ENCODE results near the gene E4F1.
"Not testable (repeated sequence)": the region's sequence is repeated elsewhere in the genome, so short reads cannot be mapped to it uniquely, and the experiment has no call there.

E4F1 gene

DNA sequence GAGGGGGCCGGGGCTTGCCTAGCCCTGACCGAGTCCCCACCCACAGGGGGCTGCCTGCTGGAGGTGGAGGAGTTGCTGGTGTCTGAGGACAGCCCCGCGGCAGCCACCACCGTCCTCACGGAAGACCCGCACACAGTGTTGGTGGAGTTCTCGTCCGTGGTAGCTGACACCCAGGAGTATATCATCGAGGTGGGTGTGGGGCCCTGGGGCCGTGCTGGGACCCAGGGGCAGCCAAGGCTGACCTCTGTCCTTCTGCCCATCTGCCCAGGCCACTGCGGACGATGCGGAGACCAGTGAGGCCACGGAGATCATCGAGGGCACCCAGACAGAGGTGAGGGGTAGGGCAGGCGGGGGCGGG, 11.4 kb downstream of the E4F1 start:
- no peak for DNase-seq
- TF ChIP-seq GATA1 (IDR thresholded peaks at IDR 0.05; ENCODE audit: low read depth, low read length), result no peak

DNA sequence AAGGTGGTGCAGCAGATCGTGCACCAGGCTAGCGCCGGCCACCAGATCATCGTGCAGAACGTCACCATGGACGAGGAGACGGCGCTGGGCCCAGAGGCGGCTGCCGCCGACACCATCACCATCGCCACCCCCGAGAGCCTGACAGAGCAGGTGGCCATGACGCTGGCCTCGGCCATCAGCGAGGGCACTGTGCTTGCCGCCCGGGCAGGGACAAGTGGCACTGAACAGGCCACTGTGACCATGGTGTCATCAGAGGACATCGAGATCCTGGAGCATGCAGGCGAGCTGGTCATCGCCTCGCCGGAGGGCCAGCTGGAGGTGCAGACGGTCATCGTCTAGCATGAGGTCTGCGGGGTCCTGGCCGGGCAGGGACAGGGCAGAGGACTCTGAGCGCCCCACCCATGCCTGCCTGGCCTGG, 11.9 kb downstream of the E4F1 start:
- TF ChIP-seq GATA1 (IDR thresholded peaks at IDR 0.05; ENCODE audit: low read depth, low read length) (no peak), POLR2A (IDR thresholded peaks at IDR 0.05; ENCODE audit: low read length) (no peak)
- DNase-seq, result no peak

DNA sequence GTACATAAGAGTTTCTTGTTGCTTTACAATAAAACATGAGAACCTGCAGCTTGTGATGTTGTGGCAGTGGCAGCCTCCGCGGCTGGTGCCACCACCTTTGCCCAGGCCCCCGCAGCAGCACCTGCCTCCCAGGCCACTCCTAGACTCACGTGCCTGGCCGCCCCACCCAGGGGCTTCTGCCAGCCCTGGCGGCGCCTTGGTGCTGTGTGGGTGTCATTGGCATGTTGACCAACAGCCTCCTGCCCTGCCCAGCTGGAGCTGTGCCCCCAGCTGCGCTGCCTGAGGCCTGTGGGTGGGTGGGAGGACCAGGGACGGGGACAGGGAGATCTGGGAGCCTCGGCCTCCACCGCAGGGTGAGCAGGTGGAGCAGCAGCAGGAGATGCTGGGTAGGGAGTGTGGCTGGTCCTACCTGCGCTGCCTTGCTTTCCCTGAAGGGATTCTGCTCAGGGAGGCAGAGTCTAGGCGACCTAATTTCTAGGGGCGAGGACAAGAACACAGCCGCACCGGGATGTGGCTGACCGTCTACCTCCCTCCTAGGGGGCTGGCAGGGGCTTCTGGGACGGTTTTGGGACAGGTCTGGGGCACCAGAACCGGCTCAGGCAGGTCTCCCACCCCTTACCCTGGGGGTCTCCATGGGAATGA, 12.4 kb downstream of the E4F1 start:
- no peak for DNase-seq

DNA sequence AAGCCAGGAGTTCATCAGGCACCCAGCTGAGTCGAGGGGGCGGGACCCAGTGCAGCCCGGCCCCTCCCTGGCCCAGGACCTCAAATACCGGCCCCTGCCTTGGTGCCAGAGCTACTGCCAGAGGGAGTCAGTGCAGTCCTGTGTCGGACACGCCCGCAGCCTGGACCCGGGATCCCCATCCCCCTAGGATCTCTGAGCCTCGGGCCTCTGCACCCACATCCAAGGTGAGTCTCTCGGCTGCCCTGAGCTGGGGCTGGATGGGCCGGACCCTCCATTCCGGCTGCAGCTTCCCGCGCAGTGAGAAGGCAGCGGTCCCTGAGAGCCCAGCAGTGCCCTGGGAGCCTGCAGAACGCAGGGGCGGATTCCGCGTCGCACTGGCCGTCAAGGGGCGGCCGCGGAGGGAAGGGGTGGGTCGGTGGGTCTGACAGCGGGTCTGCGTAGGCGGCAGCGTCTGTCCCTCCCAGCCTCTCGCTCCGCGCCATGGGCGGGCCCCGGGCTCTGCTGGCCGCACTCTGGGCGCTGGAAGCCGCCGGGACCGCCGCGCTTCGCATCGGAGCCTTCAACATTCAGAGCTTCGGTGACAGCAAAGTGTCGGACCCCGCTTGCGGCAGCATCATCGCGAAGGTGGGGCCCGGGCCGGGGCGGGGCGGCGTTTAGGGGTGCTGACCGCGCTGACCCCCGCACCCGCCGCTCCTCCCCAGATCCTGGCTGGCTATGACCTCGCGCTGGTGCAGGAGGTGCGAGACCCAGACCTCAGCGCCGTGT, 13.1 kb downstream of the E4F1 start, which contains the start of gene DNASE1L2:
TSS of gene DNASE1L2 (plus strand) at position 108 of the 765 bp plus-strand sequence. CDS start at position 481, 373 bp downstream.
- TF ChIP-seq GATA1 (IDR thresholded peaks at IDR 0.05; ENCODE audit: low read depth, low read length), result no peak
- TF ChIP-seq POLR2A (IDR thresholded peaks at IDR 0.05; ENCODE audit: low read length), result no peak
- no peak for DNase-seq

More for the DNA sequence above, 12.4 kb downstream of the E4F1 start:
- no peak for TF ChIP-seq GATA1 (IDR thresholded peaks at IDR 0.05; ENCODE audit: low read depth, low read length)
- TF ChIP-seq POLR2A (IDR thresholded peaks at IDR 0.05; ENCODE audit: low read length), result no peak

DNA sequence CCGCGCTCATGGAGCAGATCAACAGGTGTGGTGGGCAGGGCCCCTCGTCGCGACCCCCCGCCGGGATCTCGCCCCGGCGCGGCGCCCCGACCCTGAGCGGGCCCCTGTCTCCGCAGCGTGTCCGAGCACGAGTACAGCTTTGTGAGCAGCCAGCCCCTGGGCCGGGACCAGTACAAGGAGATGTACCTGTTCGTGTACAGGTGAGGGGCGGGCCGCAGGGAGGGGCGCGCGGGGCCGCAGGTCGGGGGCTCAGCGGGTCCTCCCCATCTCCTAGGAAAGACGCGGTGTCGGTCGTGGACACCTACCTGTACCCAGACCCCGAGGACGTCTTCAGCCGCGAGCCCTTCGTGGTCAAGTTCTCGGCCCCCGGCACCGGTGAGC, 13.7 kb downstream of the E4F1 start:
- DNase-seq, result no peak
- TF ChIP-seq GATA1 (IDR thresholded peaks at IDR 0.05; ENCODE audit: low read depth, low read length) (no peak), POLR2A (IDR thresholded peaks at IDR 0.05; ENCODE audit: low read length) (no peak)

DNA sequence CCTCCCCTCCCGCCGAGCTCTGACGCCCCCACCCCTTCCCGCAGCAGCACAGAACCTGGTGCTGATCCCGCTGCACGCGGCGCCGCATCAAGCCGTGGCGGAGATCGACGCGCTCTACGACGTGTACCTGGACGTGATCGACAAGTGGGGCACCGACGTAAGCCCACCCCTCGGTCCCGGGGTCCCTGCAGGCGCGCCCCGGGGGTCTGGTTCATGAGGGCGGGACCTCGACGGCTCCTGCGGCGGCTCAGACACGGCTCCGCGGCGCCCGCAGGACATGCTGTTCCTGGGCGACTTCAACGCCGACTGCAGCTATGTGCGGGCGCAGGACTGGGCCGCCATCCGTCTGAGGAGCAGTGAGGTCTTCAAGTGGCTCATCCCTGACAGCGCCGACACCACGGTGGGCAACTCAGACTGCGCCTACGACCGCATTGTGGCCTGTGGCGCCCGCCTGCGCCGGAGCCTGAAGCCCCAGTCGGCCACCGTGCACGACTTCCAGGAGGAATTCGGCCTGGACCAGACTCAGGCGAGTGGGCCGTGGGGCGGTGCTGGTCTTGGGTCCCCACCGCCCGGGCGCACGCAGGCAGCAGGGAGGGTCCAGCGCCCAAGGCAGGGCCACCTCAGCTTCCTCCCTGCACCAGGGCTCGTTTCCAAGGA, 14.2 kb downstream of the E4F1 start:
- TF ChIP-seq GATA1 (IDR thresholded peaks at IDR 0.05; ENCODE audit: low read depth, low read length), result no peak
- no peak for TF ChIP-seq POLR2A (IDR thresholded peaks at IDR 0.05; ENCODE audit: low read length)
- no peak for DNase-seq

DNA sequence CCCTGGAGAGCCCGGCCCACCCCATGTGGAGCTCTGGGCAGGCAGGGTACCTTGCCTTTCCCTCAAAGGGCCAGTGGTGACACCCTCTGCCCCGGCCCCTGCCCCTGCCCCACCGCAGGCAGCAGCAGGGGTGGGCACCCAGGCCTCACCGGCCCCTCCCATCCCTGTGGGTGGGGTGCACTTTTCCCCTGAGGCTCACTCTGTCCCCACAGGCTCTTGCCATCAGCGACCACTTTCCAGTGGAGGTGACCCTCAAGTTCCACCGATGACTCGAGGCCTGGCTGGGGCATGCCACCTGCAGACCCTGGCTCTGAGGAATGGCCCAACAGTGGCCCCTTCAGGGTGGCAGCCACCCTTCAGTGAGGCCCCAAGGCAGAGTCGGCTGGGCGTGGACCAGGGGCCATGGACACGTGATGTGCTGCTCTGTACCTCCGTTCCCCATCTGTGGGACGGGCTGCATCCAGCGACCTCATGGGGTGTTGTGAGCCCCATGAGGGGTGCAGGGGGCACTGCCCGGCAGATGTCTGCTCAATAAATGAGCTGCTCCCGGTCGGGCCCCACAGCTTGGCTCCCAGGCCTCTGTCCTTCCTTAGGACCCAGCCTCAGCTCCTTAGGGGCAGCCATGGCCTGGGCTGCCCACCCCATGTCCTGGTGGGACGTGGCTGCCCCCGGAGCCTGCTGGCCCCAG, 14.9 kb downstream of the E4F1 start:
- no peak for DNase-seq
- TF ChIP-seq GATA1 (IDR thresholded peaks at IDR 0.05; ENCODE audit: low read depth, low read length) (no peak), POLR2A (IDR thresholded peaks at IDR 0.05; ENCODE audit: low read length) (no peak)

DNA sequence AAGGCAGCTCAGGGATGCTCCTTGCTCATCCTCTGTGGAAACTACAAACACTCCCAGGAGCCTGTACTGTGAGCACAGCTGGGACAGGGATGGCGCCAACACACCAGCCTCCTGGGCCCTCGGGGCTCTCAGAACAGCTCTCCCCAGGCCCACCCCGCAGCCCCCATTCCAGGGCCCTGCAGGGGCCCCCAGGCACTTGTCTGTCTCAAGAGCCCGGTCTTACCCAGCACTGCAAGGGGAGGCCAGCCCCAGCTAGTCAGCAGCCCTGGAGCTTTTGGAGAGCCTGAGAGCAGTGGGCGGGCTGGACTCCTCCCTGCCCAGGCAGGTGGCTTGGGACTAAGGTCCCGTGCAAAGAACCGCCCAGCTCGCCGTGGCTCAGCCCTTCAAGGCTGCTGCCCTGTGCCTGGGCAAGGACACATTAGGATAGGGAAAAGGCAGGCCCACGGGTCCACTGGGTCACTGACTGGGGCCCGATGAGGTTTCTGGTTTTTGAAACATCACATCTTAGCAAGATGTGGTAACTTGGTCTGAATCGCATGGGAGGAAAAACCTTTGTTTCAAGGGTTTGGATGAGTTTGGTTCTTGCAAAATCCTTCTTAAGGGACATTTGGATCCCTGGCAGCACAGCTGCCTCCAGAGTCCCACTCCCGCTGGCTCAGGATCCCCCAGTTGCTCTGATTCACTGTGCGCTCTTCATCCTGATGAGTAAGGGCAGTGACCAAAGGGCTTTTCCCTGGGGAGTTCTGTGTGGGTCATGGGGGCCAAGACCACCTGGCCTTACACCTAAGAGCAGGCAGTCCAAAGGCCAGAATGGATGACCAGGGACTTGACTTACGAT, 15.7 kb downstream of the E4F1 start:
- TF ChIP-seq POLR2A (IDR thresholded peaks at IDR 0.05; ENCODE audit: low read length) (no peak), GATA1 (IDR thresholded peaks at IDR 0.05; ENCODE audit: low read depth, low read length) (no peak)
- DNase-seq, result no peak

DNA sequence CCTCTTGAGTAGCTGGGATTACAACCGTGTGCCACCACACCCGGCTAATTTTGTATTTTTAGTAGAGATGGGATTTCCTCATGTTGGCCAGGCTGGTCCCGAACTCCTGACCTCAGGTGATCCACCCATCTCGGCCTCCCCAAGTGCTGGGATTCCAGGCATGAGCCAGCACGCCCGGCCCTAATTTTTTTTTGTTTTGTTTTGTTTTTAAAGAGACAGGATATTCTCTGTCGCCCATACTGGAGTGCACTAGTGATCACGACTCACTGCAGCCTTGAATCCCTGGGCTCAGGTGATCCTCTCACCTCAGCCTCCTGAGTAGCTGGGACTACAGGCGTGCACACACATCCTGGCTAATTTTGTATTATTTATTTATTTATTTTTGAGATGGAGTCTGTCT, 16.9 kb downstream of the E4F1 start:
- not testable (repeated sequence) for DNase-seq

DNA sequence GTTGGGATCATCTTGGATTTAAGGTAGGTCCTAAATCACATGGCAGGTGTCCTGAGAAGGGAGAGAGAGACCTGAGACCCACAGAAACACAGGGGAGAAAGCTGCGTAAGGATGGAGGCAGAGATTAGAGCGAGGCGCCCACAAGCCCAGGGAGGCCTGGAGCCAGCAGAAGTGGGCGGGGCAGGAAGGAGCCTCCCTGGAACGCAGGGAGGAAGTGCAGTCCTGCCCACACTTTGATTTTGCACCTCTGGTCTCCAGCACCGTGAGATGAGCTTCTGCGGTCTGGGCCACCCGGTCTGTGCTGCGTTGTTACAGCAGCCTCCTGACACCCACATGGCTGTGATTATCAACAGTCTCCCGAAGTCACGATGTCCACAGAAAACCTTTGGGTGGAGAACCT, 19.2 kb downstream of the E4F1 start:
- no peak for DNase-seq
- TF ChIP-seq POLR2A (IDR thresholded peaks at IDR 0.05; ENCODE audit: low read length) (no peak), GATA1 (IDR thresholded peaks at IDR 0.05; ENCODE audit: low read depth, low read length) (no peak)

DNA sequence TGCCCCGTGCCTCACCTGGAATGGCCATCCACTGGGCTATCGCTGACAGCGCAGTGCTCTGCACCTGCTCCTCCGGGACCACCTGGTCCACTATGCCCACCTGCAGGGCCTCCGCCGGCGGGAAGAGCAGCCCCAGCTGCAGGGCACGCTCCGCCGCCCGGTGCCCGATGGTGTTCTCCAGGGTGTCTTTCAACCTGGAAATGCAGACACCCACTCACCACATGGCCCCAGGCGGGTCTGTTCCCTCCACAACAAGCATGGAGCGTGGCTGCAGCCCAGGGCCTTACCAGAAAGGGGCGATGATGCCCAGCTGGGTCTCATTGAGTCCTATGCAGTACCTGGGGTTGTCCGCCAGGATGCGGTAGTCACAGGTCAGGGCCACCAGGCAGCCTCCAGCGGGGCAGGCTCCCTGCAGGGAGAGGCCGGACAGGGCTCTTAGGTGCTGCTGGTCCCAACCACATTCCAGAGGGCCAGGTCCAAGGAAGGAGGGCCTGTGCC, 19.7 kb downstream of the E4F1 start:
- no peak for TF ChIP-seq GATA1 (IDR thresholded peaks at IDR 0.05; ENCODE audit: low read depth, low read length)
- TF ChIP-seq POLR2A (IDR thresholded peaks at IDR 0.05; ENCODE audit: low read length), result no peak
- peak; percentile 34 to 37 for DNase-seq

DNA sequence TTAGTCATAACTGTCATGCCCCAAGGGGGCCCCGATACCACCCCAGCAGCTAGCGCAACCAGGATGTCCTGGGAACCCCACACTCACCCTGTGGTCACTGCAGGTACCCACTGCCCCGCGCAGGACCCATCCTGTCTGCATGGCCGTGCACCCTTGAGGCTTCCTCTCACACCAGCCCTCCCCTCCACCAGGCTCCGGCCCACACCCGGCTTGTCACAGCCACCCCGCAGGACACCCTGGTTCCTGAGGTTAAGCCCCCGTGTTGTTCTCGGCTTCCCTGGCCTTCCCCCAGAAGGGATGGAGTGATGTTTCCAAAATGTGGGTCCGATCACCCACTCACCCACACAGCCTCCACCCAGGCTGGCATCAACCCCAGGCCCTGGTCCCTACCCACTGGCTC, 20.4 kb downstream of the E4F1 start:
- DNase-seq, result no peak
- no peak for TF ChIP-seq POLR2A (IDR thresholded peaks at IDR 0.05; ENCODE audit: low read length)
- TF ChIP-seq GATA1 (IDR thresholded peaks at IDR 0.05; ENCODE audit: low read depth, low read length), result no peak

DNA sequence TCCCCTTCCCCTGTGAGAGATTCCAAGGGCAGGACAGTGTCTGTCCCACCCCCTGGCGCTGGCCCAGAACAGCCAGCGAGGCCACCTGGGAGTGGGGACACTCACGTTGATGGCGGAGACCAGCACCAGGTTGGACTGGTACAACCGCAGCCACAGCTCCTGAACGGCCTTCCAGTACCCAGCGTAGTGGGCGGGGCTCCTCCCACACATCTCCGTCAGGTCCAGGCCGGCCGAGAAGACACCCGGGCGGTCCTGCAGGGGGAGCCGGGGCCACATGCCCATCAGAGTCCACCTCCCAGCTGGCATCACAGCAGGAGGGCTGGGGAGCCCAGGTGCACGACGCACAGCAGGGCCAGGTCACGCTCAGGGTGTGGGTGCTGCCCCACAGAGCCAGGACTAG, 20.9 kb downstream of the E4F1 start:
- no peak for TF ChIP-seq POLR2A (IDR thresholded peaks at IDR 0.05; ENCODE audit: low read length)
- no peak for TF ChIP-seq GATA1 (IDR thresholded peaks at IDR 0.05; ENCODE audit: low read depth, low read length)
- no peak for DNase-seq
